HepG2 (cell line): Measurements from ENCODE around the gene MAP1LC3B. TPM values are rescaled to one million over a fixed set of nuclear protein-coding genes. Genes with fewer than 3 reads are reported as not detected.
A peak's percentile ranks its signal among the peaks of the same experiment; 100 is the strongest.

ENCODE experiments used
- AGO1 ChIP-seq: fragments of 200-400 bp; formaldehyde crosslinking; IDR thresholded peaks from 2 replicates; pipeline ENCODE4 v1.6.1; 2017; ENCODE audit warnings: mild to moderate bottlenecking, low read depth, low read length, moderate library complexity; ENCODE audit not compliant: poor library complexity, severe bottlenecking
- E2F5 ChIP-seq: sonication (generic); formaldehyde crosslinking; conservative IDR thresholded peaks from 2 replicates; pipeline ENCODE4 v1.4.0; 2020; ENCODE audit warnings: missing genetic modification reagents
- FOXP1 ChIP-seq, 2 experiments: fragments of 450-650 bp in 1 of 2; IDR thresholded peaks; 2 replicates each; pipeline ENCODE4 v1.6.1; 2017 to 2018; ENCODE audit warnings: antibody characterized with exemption in 1 of 2
- JDP2 ChIP-seq: sonication (generic); formaldehyde crosslinking; IDR thresholded peaks from 2 replicates; pipeline ENCODE4 v1.8.1; 2022; ENCODE audit warnings: missing genetic modification reagents, borderline replicate concordance
- NR2C2 ChIP-seq: sonication (generic); formaldehyde crosslinking; IDR thresholded peaks from 2 replicates; pipeline ENCODE4 v1.4.0; 2020; ENCODE audit warnings: missing genetic modification reagents, mild to moderate bottlenecking, moderate library complexity, borderline replicate concordance
- PLRG1 ChIP-seq: fragments of 450-650 bp; conservative IDR thresholded peaks from 2 replicates; pipeline ENCODE4 v1.6.1; 2016
- SAP130 ChIP-seq: IDR thresholded peaks from 2 replicates; pipeline ENCODE4 v1.6.1; 2016; ENCODE audit warnings: low read depth
- SMYD3 ChIP-seq: sonication (generic); formaldehyde crosslinking; IDR thresholded peaks from 2 replicates; pipeline ENCODE4 v1.8.1; 2023; ENCODE audit warnings: mild to moderate bottlenecking, missing genetic modification reagents
- SNAPC4 ChIP-seq: sonication (generic); formaldehyde crosslinking; IDR thresholded peaks from 2 replicates; pipeline ENCODE4 v1.4.0; 2020; ENCODE audit warnings: mild to moderate bottlenecking, missing genetic modification reagents
- TOE1 ChIP-seq: sonication (generic); formaldehyde crosslinking; IDR thresholded peaks from 2 replicates; pipeline ENCODE4 v1.4.0; 2020; ENCODE audit warnings: mild to moderate bottlenecking, missing genetic modification reagents
- ZBTB14 ChIP-seq: sonication (generic); formaldehyde crosslinking; IDR thresholded peaks from 2 replicates; pipeline ENCODE4 v1.4.0; 2020; ENCODE audit warnings: missing genetic modification reagents
- ZNF276 ChIP-seq: sonication (generic); formaldehyde crosslinking; IDR thresholded peaks from 2 replicates; pipeline ENCODE4 v1.4.0; 2020; ENCODE audit warnings: mild to moderate bottlenecking, low read depth, missing genetic modification reagents
- ZNF333 ChIP-seq: sonication (generic); formaldehyde crosslinking; IDR thresholded peaks from 2 replicates; pipeline ENCODE4 v1.4.0; 2020; ENCODE audit warnings: mild to moderate bottlenecking, missing genetic modification reagents, borderline replicate concordance
- ZNF383 ChIP-seq: sonication (generic); formaldehyde crosslinking; IDR thresholded peaks from 2 replicates; pipeline ENCODE4 v1.4.0; 2020; ENCODE audit warnings: missing genetic modification reagents, mild to moderate bottlenecking, borderline replicate concordance
- ZNF512B ChIP-seq: sonication (generic); formaldehyde crosslinking; IDR thresholded peaks from 2 replicates; pipeline ENCODE4 v1.5.1; 2020; ENCODE audit warnings: missing genetic modification reagents, mild to moderate bottlenecking, borderline replicate concordance
- ZNF766 ChIP-seq: sonication (generic); formaldehyde crosslinking; IDR thresholded peaks from 2 replicates; pipeline ENCODE4 v1.5.0; 2020; ENCODE audit warnings: missing genetic modification reagents, borderline replicate concordance
- polyA plus RNA-seq, 8 experiments: library from polyadenylated mRNA; depleted of rRNA in 3 of 8; stranded (reverse) in 7 of 8; unstranded in 1 of 8; fragments of >200 nt; fragmentation: Illumina TruSeq in 4 of 8; extraction: Trizol in 4 of 8; gene quantifications; 2 replicates each; pipeline versions ENCODE4 v1.2.1 to v1.2.3, GENCODE V29; 2011 to 2016; ENCODE audit warnings: low read depth in 4 of 8, missing spikeins in 1 of 8, mixed read lengths in 1 of 8; ENCODE audit not compliant: insufficient read depth in 1 of 8
- total RNA-seq, 5 experiments: library from RNA; depleted of rRNA; stranded (reverse); fragments of >200 nt; fragmentation: Illumina TruSeq; extraction: Trizol; gene quantifications; 2 replicates each; pipeline ENCODE4 v1.2.3, GENCODE V29; 2016; ENCODE audit warnings: low read depth in 1 of 5

Gene MAP1LC3B
- total and polyA plus RNA-seq, 2 of the 13 experiments (the other 11 are each of a cell fraction or from before 2014, with no cell fraction given), result 15.7 to 37.4 TPM

GRCh38 chr16:87391950-87392820 lies at the start of gene MAP1LC3B (continued):
- no peak for TF ChIP-seq SNAPC4
- no peak for TF ChIP-seq PLRG1
- no peak for TF ChIP-seq FOXP1 (IDR thresholded peaks at IDR 0.05)
- peak; percentile 56 for TF ChIP-seq FOXP1 (CRISPR knock-in tag; IDR thresholded peaks at IDR 0.05)
- TF ChIP-seq E2F5 (CRISPR knock-in tag), result no peak
- TF ChIP-seq ZNF276 (CRISPR knock-in tag), result no peak
- peak; percentile 78 for TF ChIP-seq ZBTB14 (CRISPR knock-in tag)
- TF ChIP-seq SMYD3 (CRISPR knock-in tag), result peak; percentile 82; the same call in 1 of the 2 replicates
- TF ChIP-seq SAP130 (CRISPR knock-in tag), result peak; percentile 99
- TF ChIP-seq TOE1 (CRISPR knock-in tag), result peak; percentile 78; the same call in 1 of the 2 replicates
- TF ChIP-seq NR2C2 (CRISPR knock-in tag), result peak; percentile 92
- TF ChIP-seq JDP2 (CRISPR knock-in tag), result peak; percentile 45; the same call in 1 of the 2 replicates
- TF ChIP-seq ZNF333, result no peak
- peak; percentile 93 for TF ChIP-seq AGO1
- no peak for TF ChIP-seq ZNF512B
- peak; percentile 35; the same call in 1 of the 2 replicates for TF ChIP-seq ZNF766 (CRISPR knock-in tag)
- TF ChIP-seq ZNF383 (CRISPR knock-in tag), result no peak
